NK-92 (cell line): ENCODE data around the gene TLR10.

Source experiments
- DNase-seq: peaks from one replicate; lab custom pipeline; 2025; ENCODE audit not compliant: unreplicated experiment; lab: John Stamatoyannopoulos, UW

TLR10 gene

DNA sequence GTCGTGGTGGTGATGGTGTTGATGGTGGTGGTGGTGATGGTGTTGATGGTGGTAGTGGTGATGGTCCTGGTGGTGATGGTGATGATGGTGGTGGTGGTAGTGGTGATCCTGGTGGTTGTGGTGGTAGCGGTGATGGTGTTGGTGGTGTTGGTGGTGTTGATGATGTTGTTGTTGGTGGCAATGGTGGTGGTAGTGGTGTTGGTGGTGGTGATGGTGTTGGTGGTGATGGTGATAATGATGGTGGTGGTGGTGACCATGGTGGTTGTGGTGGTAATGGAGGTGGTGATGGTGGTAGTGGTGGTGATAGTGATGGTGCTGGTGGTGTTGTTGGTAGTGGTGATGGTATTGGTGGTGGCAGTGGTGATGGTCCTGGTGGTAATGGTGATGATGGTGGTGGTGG lies 49.1 kb downstream of the TLR10 start:
- DNase-seq, result no peak

DNA sequence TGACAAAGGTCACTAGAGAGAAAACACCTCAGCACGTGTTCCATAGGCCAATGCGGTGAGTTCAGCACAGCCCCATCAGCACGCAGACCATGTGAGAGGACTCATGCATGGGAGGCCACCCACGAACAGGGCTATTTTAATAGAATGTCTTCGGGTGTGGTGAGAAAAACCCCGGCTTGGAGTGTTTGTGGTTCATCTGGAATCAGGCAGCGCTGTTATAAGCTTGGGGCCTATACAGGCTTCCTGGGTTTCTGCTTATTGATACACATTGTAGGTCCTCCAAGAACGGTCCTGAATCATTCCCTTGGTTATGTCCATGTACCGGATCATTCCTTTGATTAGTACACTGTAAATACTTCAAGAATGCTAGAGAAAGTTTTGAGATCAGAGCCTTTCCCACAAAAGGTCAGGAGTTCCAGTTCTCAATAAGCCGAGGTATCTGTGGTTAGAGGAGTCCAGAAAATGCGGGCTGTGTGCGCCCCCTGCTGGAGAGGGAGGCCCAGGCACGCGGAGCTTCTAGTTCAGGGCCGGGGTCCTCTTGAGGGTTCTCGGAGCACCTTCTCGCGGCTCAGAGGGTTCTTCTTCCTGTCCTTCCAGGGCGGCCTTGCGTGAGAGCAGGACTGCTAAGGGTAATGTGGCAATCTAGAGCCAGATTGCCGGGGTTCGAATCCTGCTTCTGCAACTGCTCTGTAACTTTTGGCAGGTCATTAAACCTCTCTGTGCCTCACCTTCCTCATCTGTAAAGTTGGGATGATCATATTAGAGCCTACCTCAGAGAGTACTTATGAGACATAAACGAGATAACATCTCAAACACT lies 51.8 kb downstream of the TLR10 start:
- no peak for DNase-seq

DNA sequence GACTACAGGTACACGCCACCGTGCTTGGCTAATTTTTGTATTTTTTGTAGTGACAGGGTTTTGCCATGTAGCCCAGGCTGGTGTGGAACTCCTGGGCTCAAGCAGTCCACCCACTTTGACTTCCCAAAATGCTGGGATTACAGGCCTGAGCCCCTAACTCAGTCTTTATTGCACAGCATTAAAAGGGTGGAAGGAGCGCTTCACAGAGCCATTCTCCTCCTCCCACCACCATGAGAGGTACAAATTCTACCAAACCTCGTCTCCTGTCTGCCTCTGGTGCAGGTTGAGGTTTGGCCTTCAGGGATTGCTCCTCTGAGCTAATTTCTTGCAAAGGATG lies 52.3 kb downstream of the TLR10 start:
- no peak for DNase-seq

DNA sequence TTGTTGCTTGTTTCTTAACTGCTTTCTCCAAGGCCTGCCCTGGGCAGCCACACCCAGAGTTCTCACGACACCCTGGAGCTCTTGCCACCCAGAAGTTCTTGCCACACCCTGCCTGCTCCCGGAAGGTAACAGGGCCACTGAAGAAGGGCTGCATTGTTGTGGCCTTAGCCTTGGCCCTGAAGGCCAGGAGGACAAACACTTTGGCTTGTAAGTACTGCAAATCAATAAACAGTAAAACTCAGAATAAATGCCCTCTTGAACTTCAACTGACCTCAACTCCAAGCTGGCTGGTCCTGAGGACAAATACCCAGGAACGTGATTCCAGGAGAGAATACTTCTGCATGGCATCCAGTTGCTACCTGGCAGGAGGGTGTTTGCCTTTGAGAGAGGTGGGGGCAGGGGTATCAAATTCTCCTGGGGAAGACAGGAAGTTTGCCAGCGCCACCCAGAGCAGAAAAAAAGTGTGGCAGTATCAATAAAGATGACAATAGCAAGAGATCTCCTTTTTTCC lies 54.1 kb downstream of the TLR10 start:
- DNase-seq, result no peak

DNA sequence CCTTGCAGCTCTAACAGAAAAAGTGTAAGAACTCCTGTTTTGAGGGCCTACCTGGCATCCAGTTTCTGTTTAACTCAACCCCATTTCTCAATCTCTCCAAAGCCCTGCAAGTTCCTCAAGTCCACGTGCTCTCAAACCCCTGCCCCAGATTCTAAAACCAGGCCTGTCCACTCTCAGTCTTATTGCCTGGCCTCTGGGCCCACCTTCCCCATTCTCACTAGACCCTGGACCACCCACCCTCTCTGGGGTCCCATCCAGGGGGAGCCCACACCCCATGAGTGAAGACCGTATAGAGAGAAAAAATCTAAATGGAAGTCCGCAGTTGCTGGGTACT lies 58.3 kb downstream of the TLR10 start:
- no peak for DNase-seq

DNA sequence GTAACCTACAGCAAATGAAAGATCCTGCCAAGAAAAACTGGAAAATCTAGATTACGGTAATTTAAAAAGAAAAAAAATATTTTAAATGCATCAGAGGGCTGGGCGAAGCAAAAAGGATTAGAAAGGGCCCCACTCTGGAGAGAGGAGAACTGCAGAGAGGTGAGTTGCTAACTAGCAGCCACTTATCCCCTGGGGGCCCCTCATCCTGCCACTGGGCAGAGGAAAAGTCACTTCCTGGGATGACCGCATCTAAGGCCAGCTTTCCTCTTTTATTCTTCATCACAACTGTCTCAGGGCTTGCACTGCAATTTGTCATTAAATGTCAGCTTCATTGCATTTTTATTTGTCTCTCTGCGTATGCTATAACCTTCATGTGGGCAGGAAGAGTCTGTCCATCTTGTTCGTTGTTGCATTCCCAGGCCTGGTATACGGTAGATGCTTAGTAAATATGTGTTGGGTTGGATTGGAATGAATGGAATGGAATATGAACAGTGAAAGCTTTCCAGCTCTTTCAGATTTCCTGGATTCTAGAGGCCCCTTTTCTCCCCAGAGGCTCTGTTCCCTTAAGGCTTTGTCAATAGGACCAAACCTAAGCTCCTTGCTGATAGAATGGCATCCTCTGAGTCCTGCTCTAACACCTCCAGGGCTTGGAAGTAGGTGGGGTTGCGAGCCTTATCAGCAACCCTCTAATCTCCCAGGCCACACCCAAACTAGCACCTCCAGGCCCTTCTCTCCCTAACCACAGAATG lies 58.9 kb downstream of the TLR10 start:
- DNase-seq, result no peak

DNA sequence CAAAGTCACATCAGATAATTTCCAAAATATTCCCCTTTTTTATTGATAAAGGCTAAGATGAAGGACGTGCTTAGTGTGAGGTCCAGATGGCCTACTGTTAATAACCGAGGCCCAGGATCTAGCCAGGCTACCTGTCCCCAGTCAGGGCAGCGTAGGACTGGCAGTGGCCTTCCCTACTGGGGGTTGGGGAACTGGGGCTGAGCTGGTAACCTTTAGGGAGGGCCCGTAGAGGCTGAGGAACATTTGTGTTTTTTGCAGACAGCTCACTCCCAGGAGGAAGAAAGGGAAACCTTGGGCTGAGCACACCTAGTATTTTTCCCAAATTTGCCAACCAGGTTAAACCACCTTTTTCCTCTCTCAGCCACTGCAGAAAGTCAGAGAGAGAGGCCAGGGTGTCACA lies 59.7 kb downstream of the TLR10 start:
- DNase-seq, result no peak
